ENCODE measurements around the gene PLK5.
"Not testable (repeated sequence)": the region's sequence is repeated elsewhere in the genome, so short reads cannot be mapped to it uniquely, and the experiment has no call there.

PLK5 gene

DNA sequence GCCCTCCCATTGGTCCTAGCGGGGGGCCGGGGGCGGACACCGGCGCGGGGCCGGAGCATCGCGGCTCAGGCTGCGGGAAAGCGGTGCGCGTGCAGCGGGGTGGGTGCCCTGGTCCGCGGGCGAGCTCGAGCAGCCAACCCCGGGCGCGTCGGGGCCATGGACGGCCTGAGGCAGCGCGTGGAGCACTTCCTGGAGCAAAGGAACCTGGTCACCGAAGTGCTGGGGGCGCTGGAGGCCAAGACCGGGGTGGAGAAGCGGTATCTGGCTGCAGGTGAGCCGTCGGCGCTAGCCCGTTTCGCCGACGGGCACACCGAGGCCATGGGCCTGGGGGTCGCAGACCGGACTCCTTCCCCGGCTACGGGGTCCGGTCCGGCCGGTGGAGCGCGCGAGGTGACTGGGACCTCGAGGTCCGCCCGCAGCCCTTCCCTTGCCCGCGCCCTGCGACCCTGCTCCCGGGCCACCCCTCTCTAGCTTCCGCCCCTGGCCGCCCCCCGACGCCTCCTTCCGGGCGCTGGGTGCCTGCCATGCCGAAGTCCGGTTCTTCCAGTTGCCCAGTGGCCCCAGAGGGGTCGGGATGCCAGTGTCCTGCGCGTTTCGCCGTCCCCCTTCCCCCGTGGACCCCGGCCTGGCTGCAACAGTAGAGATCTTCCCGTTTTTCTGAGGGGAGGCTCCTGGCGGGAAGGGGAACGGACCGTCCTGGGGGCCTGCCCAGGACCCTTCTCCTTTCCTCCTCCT, 32.6 kb upstream of the PLK5 start, which contains the start of gene REEP6:
TSS of gene REEP6 (plus strand) at position 68 of the 735 bp plus-strand sequence. CDS start at position 157, 89 bp downstream.
- no peak for DNase-seq (ENCODE audit: low read depth)

DNA sequence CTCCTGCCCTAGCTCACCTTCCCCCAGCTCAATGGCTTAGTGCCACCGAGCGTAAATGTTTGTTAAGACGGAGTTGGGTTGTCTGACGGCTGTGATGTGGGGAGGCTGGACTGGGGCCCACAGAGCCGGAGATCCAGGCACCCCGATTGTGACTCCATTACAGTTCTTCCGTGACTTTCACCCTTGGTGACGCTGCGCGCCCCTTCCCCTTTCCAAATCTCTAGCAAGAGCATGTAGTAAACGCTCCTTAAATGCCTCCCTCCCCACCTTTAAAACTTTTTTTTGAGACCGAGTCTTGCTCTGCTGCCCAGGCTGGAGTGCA, 32.1 kb upstream of the PLK5 start:
- DNase-seq (ENCODE audit: low read depth), result no peak

DNA sequence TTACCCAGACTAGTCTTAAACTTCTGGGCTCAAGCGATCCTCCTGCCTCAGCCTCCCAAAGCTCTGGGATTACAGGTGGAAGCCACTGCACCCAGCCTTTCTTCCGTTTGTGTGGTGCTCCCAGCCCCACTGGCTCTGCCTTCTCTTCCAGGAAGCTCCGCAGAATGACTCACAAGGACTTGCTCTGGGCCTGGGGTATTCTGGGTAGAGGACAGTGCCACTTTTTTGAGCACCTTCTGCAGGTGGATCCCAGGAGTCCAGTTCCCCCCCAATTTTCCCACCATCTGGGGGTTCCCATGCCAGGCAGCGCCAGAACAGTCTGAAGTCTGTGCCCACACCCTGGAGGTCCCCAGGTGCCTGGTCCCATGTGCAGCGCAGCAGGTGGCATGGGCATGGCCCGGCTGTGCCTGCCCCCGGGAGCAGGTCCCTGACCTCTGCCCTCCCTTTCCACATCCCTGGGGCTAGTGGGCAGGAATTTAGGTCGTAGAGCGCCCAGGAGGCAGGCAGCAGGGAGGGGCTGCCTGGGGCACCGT, 31.3 kb upstream of the PLK5 start:
- no peak for DNase-seq (ENCODE audit: low read depth)

DNA sequence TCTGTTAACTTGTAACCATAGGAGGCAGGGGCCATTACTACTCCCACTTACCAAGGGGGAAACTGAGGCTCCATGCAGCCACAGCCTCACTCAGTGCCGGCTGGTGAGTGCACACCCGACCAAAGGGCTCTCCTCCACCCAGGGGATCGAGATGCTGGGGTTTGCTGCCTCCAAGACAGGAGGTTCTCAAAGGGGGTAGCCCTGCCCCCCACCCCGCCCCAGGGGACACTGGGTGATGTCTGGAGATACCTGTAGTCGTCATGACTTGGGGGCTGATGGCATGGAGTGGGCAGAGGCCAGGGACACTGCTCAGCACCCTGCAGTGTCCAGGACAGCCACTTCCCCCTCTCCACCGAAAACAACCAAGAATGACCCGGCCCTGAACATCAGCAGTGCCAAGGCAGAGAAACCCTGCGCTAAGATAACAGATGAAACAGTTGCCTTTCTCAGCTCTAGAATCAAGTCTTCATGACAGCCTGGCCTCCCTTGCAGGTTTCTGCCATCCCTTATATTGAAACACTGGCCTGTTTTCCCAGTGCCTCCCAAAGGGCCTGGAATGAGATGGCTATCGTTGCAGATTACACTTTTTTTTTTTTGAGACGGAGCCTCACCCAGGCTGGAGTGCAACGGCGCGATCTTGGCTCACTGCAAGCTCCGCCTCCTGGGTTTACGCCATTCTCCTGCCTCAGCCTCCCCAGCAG, 29.6 kb upstream of the PLK5 start:
- DNase-seq (ENCODE audit: low read depth), result no peak

DNA sequence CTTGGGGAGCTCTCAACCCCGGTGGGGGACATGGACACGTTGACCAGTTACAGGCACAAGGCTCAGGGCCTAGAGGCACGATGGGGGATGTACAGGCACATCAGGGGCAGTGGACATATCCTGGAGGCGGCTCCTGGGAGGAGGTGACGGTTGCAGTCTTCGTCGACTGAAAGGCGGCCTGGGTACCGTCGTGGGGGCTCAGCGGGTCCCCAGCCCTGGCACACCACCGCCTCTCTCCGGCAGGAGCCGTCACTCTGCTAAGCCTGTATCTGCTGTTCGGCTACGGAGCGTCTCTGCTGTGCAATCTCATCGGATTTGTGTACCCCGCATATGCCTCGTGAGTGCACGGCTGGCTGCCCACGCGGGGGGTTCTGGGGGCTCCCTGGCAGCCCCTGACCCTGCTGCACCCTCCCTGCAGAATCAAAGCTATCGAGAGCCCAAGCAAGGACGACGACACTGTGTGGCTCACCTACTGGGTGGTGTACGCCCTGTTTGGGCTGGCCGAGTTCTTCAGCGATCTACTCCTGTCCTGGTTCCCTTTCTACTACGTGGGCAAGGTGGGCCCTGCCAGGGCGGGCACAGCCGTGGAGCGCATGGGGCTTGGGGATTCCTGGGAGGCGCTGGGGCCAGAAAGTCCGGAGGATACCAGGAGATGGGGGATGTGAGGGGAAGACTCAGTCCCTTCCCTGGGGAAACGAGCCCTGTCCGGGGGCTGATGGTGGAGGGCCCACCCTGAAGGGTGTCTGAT, 28.7 kb upstream of the PLK5 start:
- DNase-seq (ENCODE audit: low read depth), result no peak

DNA sequence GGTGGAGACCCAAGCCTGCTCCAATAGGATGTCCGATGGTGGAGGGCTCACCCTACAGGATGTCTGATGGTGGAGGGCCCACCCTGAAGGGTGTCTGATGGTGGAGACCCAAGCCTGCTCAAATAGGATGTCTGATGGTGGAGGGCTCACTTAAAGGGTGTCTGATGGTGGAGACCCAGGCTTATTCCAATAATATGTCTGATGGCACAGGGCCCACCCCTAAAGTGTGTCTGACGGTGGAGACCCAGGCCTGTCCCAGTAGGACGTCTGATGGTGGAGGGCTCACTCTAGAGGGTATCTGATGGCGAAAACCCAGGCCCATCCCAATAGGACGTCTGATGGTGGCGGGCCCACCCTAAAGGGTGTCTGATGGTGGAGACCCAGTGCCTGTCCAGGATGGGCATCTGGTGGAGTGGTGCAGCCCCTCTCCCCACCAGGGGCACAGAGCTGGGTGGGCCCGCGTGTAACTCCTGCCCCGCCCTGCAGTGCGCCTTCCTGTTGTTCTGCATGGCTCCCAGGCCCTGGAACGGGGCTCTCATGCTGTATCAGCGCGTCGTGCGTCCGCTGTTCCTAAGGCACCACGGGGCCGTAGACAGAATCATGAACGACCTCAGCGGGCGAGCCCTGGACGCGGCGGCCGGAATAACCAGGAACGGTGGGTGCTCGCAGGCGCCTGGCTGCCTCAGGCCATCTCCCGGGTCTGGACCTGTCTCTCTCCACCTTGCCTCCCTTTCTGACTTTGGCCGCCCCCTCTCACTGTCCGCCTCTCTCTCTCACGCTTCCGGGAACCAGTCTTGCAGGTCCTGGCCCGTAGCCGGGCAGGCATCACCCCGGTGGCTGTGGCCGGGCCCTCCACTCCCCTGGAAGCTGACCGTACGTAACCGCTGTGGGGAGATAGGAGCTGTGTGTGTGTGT, 27.8 kb upstream of the PLK5 start:
- DNase-seq (ENCODE audit: low read depth), result no peak

DNA sequence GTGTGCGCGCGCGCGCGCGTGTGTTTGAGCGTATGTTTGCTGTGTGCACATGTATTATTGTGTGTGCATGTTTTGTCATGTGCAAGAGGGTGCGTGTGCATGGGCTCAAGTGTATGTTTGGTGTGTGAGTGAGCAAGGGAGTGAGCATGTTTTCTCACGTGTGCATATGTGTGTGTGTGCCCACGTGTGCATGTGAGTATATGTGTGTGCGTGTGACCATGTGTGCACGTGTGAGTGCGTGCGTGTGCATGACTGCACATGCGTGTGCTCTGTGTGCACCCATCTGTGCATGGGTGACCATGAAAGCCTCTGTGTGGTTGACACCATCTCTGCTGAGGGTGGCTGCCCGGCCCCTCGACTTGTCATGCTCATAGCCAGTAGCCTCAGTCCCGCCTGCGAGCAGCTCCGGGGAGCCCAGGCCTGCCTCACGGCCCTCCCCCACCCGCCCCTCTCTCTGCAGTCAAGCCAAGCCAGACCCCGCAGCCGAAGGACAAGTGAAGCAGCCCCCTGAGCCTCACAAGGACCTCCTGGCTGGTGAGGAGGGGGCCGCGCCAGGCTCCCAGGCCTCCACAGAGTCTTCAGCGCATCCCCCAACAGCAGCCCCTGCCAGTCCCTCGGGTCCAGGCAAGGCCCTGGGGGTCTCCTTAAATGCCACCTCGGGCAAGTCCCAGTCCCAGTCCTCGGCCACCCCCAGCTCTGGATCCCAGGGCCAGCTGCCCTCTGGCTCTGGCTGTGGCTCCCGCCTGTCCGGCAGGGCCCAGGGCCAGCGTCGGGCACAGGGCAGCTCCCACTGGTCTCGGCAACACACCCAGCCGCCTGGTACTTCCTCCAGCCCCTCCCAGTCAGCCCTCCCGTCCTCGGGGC, 26.9 kb upstream of the PLK5 start:
- DNase-seq (ENCODE audit: low read depth), result no peak

DNA sequence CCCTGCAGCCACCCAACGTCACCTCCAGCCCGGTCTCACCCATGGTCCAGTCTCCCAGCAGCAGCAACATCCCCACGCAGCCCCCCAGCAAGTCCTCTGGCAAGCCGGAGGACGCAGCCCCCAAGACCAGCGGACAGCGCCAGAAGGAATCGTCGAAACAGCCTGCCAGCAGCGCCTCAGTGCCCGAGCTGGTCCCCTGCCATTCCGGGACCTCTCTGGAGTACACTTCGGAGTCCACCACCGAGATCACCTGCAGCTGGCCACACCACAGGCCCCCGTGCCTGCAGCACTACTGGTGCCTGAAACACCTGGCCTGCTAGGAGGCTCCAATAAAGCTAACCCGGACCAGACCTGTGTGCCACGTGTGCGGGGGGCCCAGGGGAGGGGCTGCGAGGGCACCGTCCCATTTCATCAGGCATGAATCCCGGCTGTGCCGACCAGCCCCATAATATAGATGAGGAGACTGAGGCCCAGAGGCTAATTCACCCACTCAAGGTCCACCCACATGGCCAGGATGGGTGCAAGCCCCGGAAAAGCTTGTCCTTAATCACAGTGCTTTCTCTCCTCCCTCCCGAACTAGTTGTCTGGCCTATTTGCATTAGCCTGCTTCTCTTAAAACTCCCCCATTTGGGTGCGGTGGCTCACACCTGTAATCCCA, 26.2 kb upstream of the PLK5 start:
- no peak for DNase-seq (ENCODE audit: low read depth)

DNA sequence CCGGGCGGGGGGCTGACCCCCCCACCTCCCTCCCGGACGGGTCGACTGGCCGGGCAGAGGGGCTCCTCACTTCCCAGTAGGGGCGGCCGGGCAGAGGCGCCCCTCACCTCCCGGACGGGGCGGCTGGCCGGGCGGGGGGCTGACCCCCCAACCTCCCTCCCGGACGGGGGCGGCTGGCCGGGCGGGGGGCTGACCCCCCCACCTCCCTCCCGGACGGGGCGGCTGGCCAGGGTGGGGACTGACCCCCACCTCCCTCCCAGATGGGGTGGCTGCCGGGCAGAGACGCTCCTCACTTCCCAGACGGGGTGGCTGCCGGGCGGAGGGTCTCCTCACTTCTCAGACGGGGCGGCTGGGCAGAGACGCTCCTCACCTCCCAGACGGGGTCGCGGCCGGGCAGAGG, 24.6 kb upstream of the PLK5 start:
- not testable (repeated sequence) for DNase-seq (ENCODE audit: low read depth)

DNA sequence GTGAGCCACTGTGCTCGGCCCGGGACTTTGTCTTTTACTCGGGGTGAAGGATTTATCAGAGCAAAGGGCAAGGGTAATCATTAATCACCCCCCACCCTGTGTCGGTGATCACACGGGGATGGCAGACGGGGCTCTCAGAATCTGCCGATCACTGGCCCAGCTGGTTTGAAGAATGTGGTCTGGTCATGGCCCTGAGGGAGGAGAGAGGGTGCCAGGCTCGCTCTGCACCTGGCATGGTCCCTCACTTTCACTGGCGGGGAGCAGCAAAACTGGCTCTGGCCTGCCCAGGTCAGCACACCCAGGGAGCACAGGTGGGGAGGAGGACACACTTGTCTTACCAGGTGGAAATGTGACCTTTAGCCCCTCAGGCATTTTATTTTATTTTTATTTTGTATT, 22.7 kb upstream of the PLK5 start:
- no peak for DNase-seq (ENCODE audit: low read depth)

DNA sequence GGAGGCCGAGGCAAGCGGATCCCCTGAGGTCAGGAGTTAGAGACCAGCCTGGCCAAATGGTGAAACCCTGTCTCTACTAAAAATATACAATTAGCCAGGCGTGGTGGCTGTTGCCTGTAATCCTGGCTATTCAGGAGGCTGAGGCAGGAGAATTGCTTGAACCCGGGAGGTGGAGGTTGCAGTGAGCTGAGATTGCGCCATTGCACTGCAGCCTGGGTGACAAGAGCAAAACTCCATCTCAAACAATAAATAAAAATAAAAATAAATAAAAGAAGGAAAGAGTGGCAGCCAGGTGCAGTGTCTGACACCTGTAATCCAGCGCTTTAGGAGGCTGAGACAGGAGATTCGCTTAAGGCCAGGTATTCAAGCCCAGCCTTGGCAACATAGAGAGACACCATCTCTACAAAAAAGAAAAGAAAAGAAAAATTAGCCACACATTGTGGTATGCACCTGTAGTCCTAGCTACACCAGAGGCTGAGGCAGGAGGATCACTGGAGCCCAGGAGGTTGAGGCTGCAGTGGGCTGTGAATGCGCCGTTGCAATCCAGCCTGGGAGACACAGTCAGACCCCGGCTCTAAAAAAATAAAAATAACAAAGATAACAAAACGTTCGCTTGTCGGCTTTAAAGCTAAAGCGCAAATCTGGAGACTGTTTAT, 21.3 kb upstream of the PLK5 start:
- no peak for DNase-seq (ENCODE audit: low read depth)

DNA sequence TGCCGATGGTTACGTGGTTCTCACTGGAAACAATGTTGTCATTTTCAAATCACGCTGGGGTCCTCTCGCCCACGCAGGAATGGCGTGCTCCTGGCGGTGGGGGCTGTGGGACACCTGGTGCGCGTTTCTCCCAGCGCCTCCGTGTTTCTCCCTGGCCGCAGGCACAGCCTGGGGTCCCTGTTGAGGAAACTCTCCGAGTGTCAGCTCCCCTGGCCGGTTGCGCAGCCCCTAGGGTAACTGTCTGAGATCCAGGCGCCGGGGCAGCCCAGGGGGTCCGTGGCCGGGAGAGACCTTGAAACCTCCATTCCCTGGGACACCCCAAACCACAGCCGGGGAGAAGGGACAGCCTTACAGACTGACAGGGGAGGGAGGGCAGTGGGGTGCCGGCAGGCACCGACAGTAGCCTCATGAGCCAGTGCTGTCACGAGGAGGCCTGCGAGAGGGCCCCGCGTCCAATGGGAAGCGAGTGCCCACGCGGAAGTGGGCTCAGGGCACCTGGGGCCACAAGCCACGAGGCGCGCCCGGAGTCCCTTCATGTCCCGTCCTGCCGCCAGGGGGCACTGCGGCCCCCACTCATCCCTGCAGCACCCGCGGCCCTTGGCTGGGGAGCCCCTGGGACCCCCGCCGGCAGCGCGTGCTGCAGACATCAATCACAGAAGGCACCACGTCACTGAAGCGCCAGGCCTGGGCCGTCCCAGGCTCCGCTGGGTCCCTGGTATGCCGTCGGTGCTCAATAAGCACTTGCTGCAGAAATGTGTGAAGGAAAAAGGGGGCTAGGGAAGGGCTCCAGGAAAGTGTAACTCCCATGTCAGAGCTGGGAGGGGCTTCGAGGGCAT, 20.6 kb upstream of the PLK5 start:
- DNase-seq (ENCODE audit: low read depth), result peak; percentile 58

DNA sequence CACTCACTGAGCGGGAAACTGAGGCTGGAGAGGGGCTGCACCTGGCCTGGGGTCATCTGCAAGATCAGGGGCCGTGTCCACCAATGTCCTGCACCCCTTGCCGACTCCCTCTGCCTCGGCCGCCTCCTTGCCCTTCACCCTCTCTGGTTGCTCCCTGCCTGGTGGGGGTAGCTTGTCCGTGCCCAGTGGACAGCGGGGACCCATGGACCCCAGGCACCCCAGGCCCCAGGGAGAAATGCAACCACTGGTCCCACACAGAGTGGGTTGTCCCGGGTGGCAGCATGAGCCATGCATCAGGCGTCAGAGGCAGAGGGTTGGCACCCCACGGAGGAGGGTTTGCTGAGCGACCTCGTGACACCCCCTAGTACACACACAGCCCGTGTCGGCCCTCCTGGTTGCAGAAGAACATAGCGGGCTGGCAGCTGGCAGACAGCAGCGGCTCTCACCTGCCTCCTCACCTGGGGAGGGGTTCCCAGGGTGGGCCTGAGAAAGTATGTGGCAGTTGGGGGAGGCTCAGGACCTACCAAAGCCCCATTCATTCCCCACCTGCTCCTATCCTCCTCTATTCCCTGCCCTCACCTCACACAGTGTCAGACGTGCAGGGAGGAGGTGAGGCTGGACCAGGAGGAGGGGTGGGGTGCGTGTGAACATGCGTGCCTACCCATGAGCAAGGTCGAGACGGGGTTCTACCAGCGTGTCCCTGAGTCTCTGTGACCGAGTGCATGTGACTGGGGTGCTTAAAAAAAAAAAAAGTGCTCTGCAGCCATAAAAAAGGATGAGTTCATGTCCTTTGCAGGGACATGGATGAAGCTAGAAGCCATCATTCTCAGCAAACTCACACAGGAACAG, 19.7 kb upstream of the PLK5 start:
- no peak for DNase-seq (ENCODE audit: low read depth)

DNA sequence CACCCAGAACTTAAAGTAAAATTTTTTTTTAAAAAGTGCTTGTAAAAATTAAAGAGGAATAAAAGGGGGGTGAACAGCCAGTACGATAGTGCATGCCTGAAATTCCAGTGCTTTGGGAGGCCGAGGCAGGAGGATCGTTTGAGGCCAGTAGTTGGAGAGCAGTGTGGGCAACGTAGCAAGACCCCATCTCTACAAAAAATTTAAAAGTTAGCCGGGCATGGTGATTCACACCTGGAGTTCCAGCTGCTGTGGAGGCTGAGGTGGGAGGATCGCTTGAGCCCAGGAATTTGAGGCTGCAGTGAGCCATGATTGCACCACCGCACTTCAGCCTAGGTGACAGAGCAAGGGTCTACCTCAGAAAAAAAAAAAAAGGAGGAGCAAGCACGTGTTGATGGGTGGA, 18.9 kb upstream of the PLK5 start:
- DNase-seq (ENCODE audit: low read depth), result no peak

DNA sequence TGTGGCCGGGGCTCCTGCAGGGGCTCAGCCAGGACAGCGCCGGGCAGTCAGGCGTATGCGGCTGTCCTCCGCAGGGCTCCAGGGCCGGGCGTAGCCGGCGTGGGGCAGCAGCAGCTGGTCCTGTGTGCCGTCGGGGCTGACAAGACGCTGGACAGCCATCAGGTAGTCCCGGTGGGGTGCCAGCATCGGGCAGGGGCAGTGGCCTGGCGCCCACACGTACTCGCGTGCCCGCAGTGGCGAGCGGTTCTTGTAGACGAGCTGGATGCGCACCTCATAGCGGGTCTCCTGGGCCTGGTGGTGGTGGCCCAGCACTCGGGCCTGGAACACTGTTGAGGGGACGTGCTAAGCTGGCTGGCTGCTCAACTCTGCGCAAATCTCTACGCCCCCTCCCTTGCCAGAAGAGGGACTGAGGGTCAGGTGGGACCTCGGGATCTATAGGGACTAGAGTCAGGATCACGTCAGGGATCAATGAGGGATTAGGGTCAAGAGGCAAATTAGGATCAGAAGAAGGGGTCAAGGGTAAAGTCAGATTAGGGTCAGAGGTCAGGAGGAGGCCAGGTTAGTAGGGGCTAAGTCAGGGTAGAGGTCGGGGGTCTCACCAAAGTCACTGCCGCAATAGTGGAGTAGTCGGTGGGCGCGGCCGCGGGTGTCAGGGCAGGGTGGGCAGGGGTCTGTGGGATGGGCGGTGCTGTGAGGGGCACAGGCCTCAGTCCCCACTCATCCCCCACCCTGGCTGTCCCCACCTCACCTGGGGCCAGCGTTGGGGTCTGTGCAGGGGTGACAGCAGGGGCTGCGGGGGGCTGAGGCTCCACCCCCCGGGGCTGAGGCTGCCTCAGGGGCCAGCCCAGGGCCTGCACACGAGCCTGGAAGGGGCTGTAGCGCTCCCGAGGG, 17.6 kb upstream of the PLK5 start:
- no peak for DNase-seq (ENCODE audit: low read depth)

DNA sequence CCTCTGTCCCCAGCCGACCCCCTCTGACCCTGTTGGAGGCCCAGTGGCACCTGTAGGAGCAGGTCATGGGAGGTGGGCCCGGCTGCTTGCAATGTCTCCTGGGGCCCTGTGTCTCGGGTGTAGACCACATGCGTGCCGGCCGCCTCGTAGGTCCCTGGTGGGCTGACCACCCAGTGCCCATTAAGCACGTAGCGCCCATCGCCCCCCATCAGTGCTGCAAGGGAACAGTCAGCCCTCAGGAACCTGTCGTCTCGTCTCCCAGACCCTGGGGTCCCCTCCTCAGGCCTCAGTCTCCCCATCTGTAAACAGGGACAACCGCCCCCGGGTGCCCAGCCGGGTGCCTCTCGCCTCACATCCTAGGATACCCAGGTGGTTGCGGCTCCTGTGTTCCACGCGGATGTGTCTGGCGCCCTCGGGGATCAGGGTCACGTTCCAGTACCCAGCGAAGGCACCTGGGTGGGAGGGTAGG, 16.7 kb upstream of the PLK5 start:
- no peak for DNase-seq (ENCODE audit: low read depth)
